ENCODE measurements around the gene NPFFR1. TPM values are rescaled to one million over a fixed set of nuclear protein-coding genes. Genes with fewer than 3 reads are reported as not detected.

Gene NPFFR1
- total RNA-seq, 2 donors from 2014 or later: 0.02 TPM; not detected in 1

DNA sequence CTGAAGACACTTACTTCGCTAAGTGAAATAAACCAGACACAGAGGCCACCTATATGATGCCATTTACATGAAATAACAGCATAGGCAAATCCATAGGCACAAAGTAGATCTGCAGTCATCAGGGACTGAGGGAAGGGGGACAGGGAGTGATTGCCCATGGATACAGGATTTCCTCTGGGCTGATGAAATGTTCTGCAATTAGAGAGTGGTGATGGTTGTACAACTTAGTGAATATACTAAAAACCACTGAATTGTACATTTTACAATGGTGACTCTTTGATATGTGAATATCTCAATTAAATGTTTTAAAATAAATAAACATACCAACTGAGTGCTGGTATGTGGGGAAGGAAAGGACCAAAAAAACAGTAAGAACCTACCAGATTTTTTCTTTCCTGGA lies 70.9 kb downstream of the NPFFR1 start:
- Mint-ChIP-seq H3K4me1 (no peaks in the 10 kb centered on the region), H3K9me3 (no peaks in the 10 kb centered on the region), H3K4me3 (no peak overlapping the region), H3K27ac (no peak overlapping the region), H3K36me3 (ENCODE audit: low read depth) (peaks cover 53% of the 10 kb centered on the region), H3K27me3 (ENCODE audit: insufficient read depth) (no peaks in the 10 kb centered on the region)
- WGBS, 2 experiments (ENCODE audit: insufficient coverage in 1 of 2, insufficient read length in 1 of 2): 100% methylated on average over 1 of the region's 1 CpG; no CpG with 5 or more reads in 1 of the 2 experiments
- DNase-seq: no peak
- peaks cover 82% of the 10 kb centered on the region for H3K36me3 ChIP-seq (ENCODE audit: control insufficient read depth, insufficient read depth, low read length)
- no peaks in the 10 kb centered on the region for H3K9me3 ChIP-seq (ENCODE audit: control insufficient read depth, low read length)
- H3K27ac ChIP-seq (ENCODE audit: low read depth, low read length): no peak overlapping the region
- no peak overlapping the region for H3K4me3 ChIP-seq (ENCODE audit: low read length)
- H3K9ac ChIP-seq (ENCODE audit: extremely low read depth, low read length, poor library complexity, severe bottlenecking): no peak overlapping the region
- no peaks in the 10 kb centered on the region for H3K27me3 ChIP-seq (ENCODE audit: control insufficient read depth, insufficient read depth, low read length, poor library complexity, severe bottlenecking)
- no peaks in the 10 kb centered on the region for H3K4me1 ChIP-seq (ENCODE audit: control insufficient read depth, insufficient read depth, low read length)
- TF ChIP-seq, protein P1, sequence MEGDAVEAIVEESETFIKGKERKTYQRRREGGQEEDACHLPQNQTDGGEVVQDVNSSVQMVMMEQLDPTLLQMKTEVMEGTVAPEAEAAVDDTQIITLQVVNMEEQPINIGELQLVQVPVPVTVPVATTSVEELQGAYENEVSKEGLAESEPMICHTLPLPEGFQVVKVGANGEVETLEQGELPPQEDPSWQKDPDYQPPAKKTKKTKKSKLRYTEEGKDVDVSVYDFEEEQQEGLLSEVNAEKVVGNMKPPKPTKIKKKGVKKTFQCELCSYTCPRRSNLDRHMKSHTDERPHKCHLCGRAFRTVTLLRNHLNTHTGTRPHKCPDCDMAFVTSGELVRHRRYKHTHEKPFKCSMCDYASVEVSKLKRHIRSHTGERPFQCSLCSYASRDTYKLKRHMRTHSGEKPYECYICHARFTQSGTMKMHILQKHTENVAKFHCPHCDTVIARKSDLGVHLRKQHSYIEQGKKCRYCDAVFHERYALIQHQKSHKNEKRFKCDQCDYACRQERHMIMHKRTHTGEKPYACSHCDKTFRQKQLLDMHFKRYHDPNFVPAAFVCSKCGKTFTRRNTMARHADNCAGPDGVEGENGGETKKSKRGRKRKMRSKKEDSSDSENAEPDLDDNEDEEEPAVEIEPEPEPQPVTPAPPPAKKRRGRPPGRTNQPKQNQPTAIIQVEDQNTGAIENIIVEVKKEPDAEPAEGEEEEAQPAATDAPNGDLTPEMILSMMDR (conservative IDR thresholded peaks at IDR 0.05): no peak

DNA sequence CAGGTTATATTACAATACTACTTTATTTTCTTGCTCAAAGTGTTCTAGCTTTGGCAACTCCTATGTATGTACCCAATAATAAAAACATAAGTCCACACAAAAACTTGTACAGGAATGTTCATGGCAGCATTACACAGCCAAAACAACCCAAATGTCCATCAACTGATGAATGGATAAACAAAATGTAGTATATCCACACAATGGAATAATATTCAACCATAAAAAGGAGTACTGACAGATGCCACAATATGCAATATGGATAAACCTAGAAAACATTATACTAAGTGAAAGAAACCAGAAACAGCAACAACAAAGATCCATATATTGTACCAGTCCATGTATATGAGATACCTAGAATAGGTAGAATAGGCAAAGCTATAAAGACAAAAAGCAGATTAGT lies 71.5 kb downstream of the NPFFR1 start:
- TF ChIP-seq, protein P1 (conservative IDR thresholded peaks at IDR 0.05): no peak
- Mint-ChIP-seq H3K27ac (no peak overlapping the region), H3K4me1 (no peaks in the 10 kb centered on the region), H3K27me3 (ENCODE audit: insufficient read depth) (no peaks in the 10 kb centered on the region), H3K4me3 (no peak overlapping the region), H3K36me3 (ENCODE audit: low read depth) (peaks cover 54% of the 10 kb centered on the region), H3K9me3 (no peaks in the 10 kb centered on the region)
- no peak overlapping the region for H3K9ac ChIP-seq (ENCODE audit: extremely low read depth, low read length, poor library complexity, severe bottlenecking)
- no peak for DNase-seq
- H3K4me3 ChIP-seq (ENCODE audit: low read length): no peak overlapping the region
- no peak overlapping the region for H3K27ac ChIP-seq (ENCODE audit: low read depth, low read length)
- no peaks in the 10 kb centered on the region for H3K4me1 ChIP-seq (ENCODE audit: control insufficient read depth, insufficient read depth, low read length)
- peaks cover 82% of the 10 kb centered on the region for H3K36me3 ChIP-seq (ENCODE audit: control insufficient read depth, insufficient read depth, low read length)
- H3K9me3 ChIP-seq (ENCODE audit: control insufficient read depth, low read length): no peaks in the 10 kb centered on the region
- H3K27me3 ChIP-seq (ENCODE audit: control insufficient read depth, insufficient read depth, low read length, poor library complexity, severe bottlenecking): no peaks in the 10 kb centered on the region

DNA sequence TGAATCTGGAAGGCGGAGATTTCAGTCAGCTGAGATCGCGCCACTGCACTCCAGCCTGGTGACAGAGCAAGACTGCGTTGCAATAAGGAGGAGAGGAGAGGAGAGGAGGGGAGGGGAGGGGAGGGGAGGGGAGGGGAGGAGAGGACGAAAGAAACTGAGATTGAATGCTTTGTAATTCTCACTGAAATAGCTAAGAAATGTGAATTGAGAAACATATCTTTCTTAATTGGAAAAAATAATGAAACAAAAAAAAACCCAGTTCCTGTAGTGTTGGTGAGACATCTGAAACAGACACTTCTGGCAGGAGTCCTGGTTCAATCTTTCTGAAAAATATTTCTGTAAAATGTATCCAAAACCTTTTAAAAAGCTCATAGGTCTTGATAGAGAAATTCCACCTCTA lies 77.0 kb downstream of the NPFFR1 start:
- H3K9me3 ChIP-seq (ENCODE audit: control insufficient read depth, low read length): no peaks in the 10 kb centered on the region
- 100% methylated on average over 3 of the region's 5 CpGs; no CpG with 5 or more reads in 1 of the 2 experiments for WGBS, 2 experiments (ENCODE audit: insufficient coverage in 1 of 2, insufficient read length in 1 of 2)
- Mint-ChIP-seq H3K4me3 (no peak overlapping the region), H3K36me3 (ENCODE audit: low read depth) (peaks cover 56% of the 10 kb centered on the region), H3K4me1 (no peaks in the 10 kb centered on the region), H3K9me3 (no peaks in the 10 kb centered on the region), H3K27me3 (ENCODE audit: insufficient read depth) (no peaks in the 10 kb centered on the region), H3K27ac (no peak overlapping the region)
- no peak for DNase-seq
- H3K36me3 ChIP-seq (ENCODE audit: control insufficient read depth, insufficient read depth, low read length): peaks cover 88% of the 10 kb centered on the region
- TF ChIP-seq, protein P1 (conservative IDR thresholded peaks at IDR 0.05): no peak
- no peak overlapping the region for H3K4me3 ChIP-seq (ENCODE audit: low read length)
- no peak overlapping the region for H3K27ac ChIP-seq (ENCODE audit: low read depth, low read length)
- H3K9ac ChIP-seq (ENCODE audit: extremely low read depth, low read length, poor library complexity, severe bottlenecking): no peak overlapping the region
- no peaks in the 10 kb centered on the region for H3K4me1 ChIP-seq (ENCODE audit: control insufficient read depth, insufficient read depth, low read length)
- no peaks in the 10 kb centered on the region for H3K27me3 ChIP-seq (ENCODE audit: control insufficient read depth, insufficient read depth, low read length, poor library complexity, severe bottlenecking)
